ENCODE results near the gene GNAT3.

GNAT3 gene

GRCh38 chr7:80460857-80461256 lies 51.0 kb downstream of the GNAT3 start:
- DNase-seq = no peak

GRCh38 chr7:80459776-80460510 lies 51.9 kb downstream of the GNAT3 start:
- no peak for DNase-seq

- DNase-seq = no peak
Measured at GRCh38 chr7:80458822-80459725, 52.8 kb downstream of the GNAT3 start.

GRCh38 chr7:80453699-80454340 lies 58.0 kb downstream of the GNAT3 start:
- DNase-seq = no peak

GRCh38 chr7:80450621-80451308 lies 61.1 kb downstream of the GNAT3 start:
- no peak for DNase-seq

- DNase-seq = no peak
Measured at GRCh38 chr7:80449836-80450235, 62.0 kb downstream of the GNAT3 start.

GRCh38 chr7:80445351-80445750 lies 66.5 kb downstream of the GNAT3 start:
- DNase-seq = no peak

GRCh38 chr7:80444811-80445210 lies 67.1 kb downstream of the GNAT3 start:
- no peak for DNase-seq

GRCh38 chr7:80443325-80443724 lies 68.5 kb downstream of the GNAT3 start:
- no peak for DNase-seq

GRCh38 chr7:80440883-80441282 lies 71.0 kb downstream of the GNAT3 start:
- no peak for DNase-seq

- no peak for DNase-seq
Measured at GRCh38 chr7:80439894-80440821, 71.7 kb downstream of the GNAT3 start.

- DNase-seq = no peak
Measured at GRCh38 chr7:80435521-80435920, 76.3 kb downstream of the GNAT3 start.

- no peak for DNase-seq
Measured at GRCh38 chr7:80434047-80434446, 77.8 kb downstream of the GNAT3 start.

GRCh38 chr7:80432166-80432565 lies 79.7 kb downstream of the GNAT3 start:
- no peak for DNase-seq

- no peak for DNase-seq
Measured at GRCh38 chr7:80429181-80429580, 82.7 kb downstream of the GNAT3 start.

- DNase-seq = no peak
Measured at GRCh38 chr7:80428161-80429054, 83.5 kb downstream of the GNAT3 start.

GRCh38 chr7:80427218-80427617 lies 84.6 kb downstream of the GNAT3 start:
- DNase-seq = no peak

- DNase-seq = no peak
Measured at GRCh38 chr7:80420876-80421275, 91.0 kb downstream of the GNAT3 start.

- DNase-seq = no peak
Measured at GRCh38 chr7:80417211-80417793, 94.6 kb downstream of the GNAT3 start.

- DNase-seq = no peak
Measured at GRCh38 chr7:80415522-80415921, 96.3 kb downstream of the GNAT3 start.

Data from stimulated activated CD8-positive, alpha-beta memory T cell treated with anti-CD3 and anti-CD28 coated beads, Interleukin-4, amount 100 ng/mL, for 48 hours (primary cell).